ENCODE results near the gene PNPT1. TPM values are rescaled to one million over a fixed set of nuclear protein-coding genes. Genes with fewer than 3 reads are reported as not detected.
"Not testable (repeated sequence)": the region's sequence is repeated elsewhere in the genome, so short reads cannot be mapped to it uniquely, and the experiment has no call there.

The PNPT1 gene
- polyA plus RNA-seq, 1 donor, result 25.9 TPM

GRCh38 chr2:55604027-55604565, 89.5 kb downstream of the PNPT1 start:
- Histone ChIP-seq H3K9me3 (ENCODE audit: control insufficient read depth, low read depth, low read length) (no peaks in the 10 kb centered on the region), H3K4me1 (ENCODE audit: control insufficient read depth, insufficient read depth, low read length) (peaks cover 8% of the 10 kb centered on the region), H3K36me3 (ENCODE audit: control insufficient read depth, insufficient read depth, low read length) (peaks cover 23% of the 10 kb centered on the region), H3K4me3 (ENCODE audit: low read length) (no peak overlapping the region), H3K27ac (ENCODE audit: low read length) (no peak overlapping the region), H3K27me3 (ENCODE audit: control insufficient read depth, insufficient read depth, low read length) (no peaks in the 10 kb centered on the region)
- DNase-seq, result no peak
- WGBS (ENCODE audit: insufficient coverage, low lambda C conversion rate), result 83% methylated on average over 1 of the region's 1 CpG

GRCh38 chr2:55601849-55602248, 91.8 kb downstream of the PNPT1 start:
- no peak for DNase-seq
- no peak overlapping the region for H3K27ac ChIP-seq (ENCODE audit: low read length)
- no peaks in the 10 kb centered on the region for H3K9me3 ChIP-seq (ENCODE audit: control insufficient read depth, low read depth, low read length)
- H3K27me3 ChIP-seq (ENCODE audit: control insufficient read depth, insufficient read depth, low read length), result no peaks in the 10 kb centered on the region
- no peaks in the 10 kb centered on the region for H3K4me1 ChIP-seq (ENCODE audit: control insufficient read depth, insufficient read depth, low read length)
- peaks cover 40% of the 10 kb centered on the region for H3K36me3 ChIP-seq (ENCODE audit: control insufficient read depth, insufficient read depth, low read length)
- no peak overlapping the region for H3K4me3 ChIP-seq (ENCODE audit: low read length)

GRCh38 chr2:55598056-55598795, 95.4 kb downstream of the PNPT1 start:
- no peaks in the 10 kb centered on the region for H3K4me1 ChIP-seq (ENCODE audit: control insufficient read depth, insufficient read depth, low read length)
- DNase-seq, result no peak
- 93% methylated on average over 2 of the region's 11 CpGs for WGBS (ENCODE audit: insufficient coverage, low lambda C conversion rate)
- no peaks in the 10 kb centered on the region for H3K27me3 ChIP-seq (ENCODE audit: control insufficient read depth, insufficient read depth, low read length)
- peaks cover 46% of the 10 kb centered on the region for H3K36me3 ChIP-seq (ENCODE audit: control insufficient read depth, insufficient read depth, low read length)
- H3K4me3 ChIP-seq (ENCODE audit: low read length), result no peak overlapping the region
- H3K9me3 ChIP-seq (ENCODE audit: control insufficient read depth, low read depth, low read length), result no peaks in the 10 kb centered on the region
- no peak overlapping the region for H3K27ac ChIP-seq (ENCODE audit: low read length)

GRCh38 chr2:55596795-55597194, 96.8 kb downstream of the PNPT1 start:
- H3K4me1 ChIP-seq (ENCODE audit: control insufficient read depth, insufficient read depth, low read length); H3K27me3 ChIP-seq (ENCODE audit: control insufficient read depth, insufficient read depth, low read length); H3K9me3 ChIP-seq (ENCODE audit: control insufficient read depth, low read depth, low read length); DNase-seq; H3K4me3 ChIP-seq (ENCODE audit: low read length); H3K27ac ChIP-seq (ENCODE audit: low read length): not testable (repeated sequence)
- 100% methylated on average over 4 of the region's 6 CpGs for WGBS (ENCODE audit: insufficient coverage, low lambda C conversion rate)
- H3K36me3 ChIP-seq (ENCODE audit: control insufficient read depth, insufficient read depth, low read length), result peaks cover 36% of the 10 kb centered on the region

GRCh38 chr2:55595536-55595935, 98.1 kb downstream of the PNPT1 start:
- Histone ChIP-seq H3K36me3 (ENCODE audit: control insufficient read depth, insufficient read depth, low read length) (peaks cover 39% of the 10 kb centered on the region), H3K4me3 (ENCODE audit: low read length) (no peak overlapping the region), H3K9me3 (ENCODE audit: control insufficient read depth, low read depth, low read length) (no peaks in the 10 kb centered on the region), H3K27me3 (ENCODE audit: control insufficient read depth, insufficient read depth, low read length) (no peaks in the 10 kb centered on the region), H3K27ac (ENCODE audit: low read length) (no peak overlapping the region), H3K4me1 (ENCODE audit: control insufficient read depth, insufficient read depth, low read length) (no peaks in the 10 kb centered on the region)
- no peak for DNase-seq

DNA sequence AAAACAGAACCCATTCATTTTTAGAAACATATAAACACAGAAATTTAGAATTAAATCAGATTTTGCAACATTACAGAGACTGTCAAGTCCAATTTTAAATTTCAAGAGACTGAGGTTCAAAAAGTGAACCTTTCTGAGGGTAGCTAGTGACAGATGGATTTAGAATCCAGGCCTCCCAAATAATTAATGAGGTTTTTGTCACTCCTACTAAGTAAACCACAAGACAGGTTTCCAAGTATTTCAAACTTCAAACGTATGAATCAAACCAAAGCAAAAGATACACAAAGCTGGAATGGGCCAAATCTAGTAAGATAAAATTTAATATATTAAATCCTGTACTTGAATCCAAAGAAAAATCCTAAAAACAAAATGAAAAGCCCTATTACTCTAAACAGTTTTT, 101.5 kb downstream of the PNPT1 start:
- Histone ChIP-seq H3K4me1 (ENCODE audit: control insufficient read depth, insufficient read depth, low read length) (no peaks in the 10 kb centered on the region), H3K4me3 (ENCODE audit: low read length) (no peak overlapping the region), H3K27ac (ENCODE audit: low read length) (no peak overlapping the region), H3K9me3 (ENCODE audit: control insufficient read depth, low read depth, low read length) (no peaks in the 10 kb centered on the region), H3K36me3 (ENCODE audit: control insufficient read depth, insufficient read depth, low read length) (peaks cover 23% of the 10 kb centered on the region), H3K27me3 (ENCODE audit: control insufficient read depth, insufficient read depth, low read length) (no peaks in the 10 kb centered on the region)
- DNase-seq, result no peak
- WGBS (ENCODE audit: insufficient coverage, low lambda C conversion rate), result 40% methylated on average over 1 of the region's 1 CpG

- no peak overlapping the region for H3K4me3 ChIP-seq (ENCODE audit: low read length)
- H3K9me3 ChIP-seq (ENCODE audit: control insufficient read depth, low read depth, low read length), result no peaks in the 10 kb centered on the region
- 75% methylated on average over 1 of the region's 7 CpGs for WGBS (ENCODE audit: insufficient coverage, low lambda C conversion rate)
- H3K27ac ChIP-seq (ENCODE audit: low read length), result no peak overlapping the region
- DNase-seq, result no peak
- peaks cover 21% of the 10 kb centered on the region for H3K36me3 ChIP-seq (ENCODE audit: control insufficient read depth, insufficient read depth, low read length)
- no peaks in the 10 kb centered on the region for H3K27me3 ChIP-seq (ENCODE audit: control insufficient read depth, insufficient read depth, low read length)
- no peaks in the 10 kb centered on the region for H3K4me1 ChIP-seq (ENCODE audit: control insufficient read depth, insufficient read depth, low read length)
Measured at GRCh38 chr2:55590810-55591440, 102.7 kb downstream of the PNPT1 start.

- DNase-seq, result no peak
- 86% methylated on average over 1 of the region's 2 CpGs for WGBS (ENCODE audit: insufficient coverage, low lambda C conversion rate)
- Histone ChIP-seq H3K9me3 (ENCODE audit: control insufficient read depth, low read depth, low read length) (no peaks in the 10 kb centered on the region), H3K36me3 (ENCODE audit: control insufficient read depth, insufficient read depth, low read length) (peaks cover 24% of the 10 kb centered on the region), H3K4me1 (ENCODE audit: control insufficient read depth, insufficient read depth, low read length) (no peaks in the 10 kb centered on the region), H3K4me3 (ENCODE audit: low read length) (no peak overlapping the region), H3K27ac (ENCODE audit: low read length) (no peak overlapping the region), H3K27me3 (ENCODE audit: control insufficient read depth, insufficient read depth, low read length) (no peaks in the 10 kb centered on the region)
Measured at GRCh38 chr2:55585451-55586080, 108.1 kb downstream of the PNPT1 start.

Other genes starting within 250 kb of the PNPT1 start
- 36.5 TPM for gene CFAP36, start 174.1 kb downstream of the PNPT1 start, polyA plus RNA-seq
- 82.0 TPM for gene PPP4R3B, start 76.2 kb downstream of the PNPT1 start, polyA plus RNA-seq
- 38.0 TPM for gene EFEMP1, start 229.9 kb upstream of the PNPT1 start, polyA plus RNA-seq